NT2/D1 (cell line): ENCODE measurements around the gene TLE7.

Experiments used
- SUZ12 ChIP-seq: IDR thresholded peaks from 2 replicates; pipeline ENCODE4 v1.6.1; 2011; ENCODE audit not compliant: insufficient read length, insufficient read depth; ENCODE audit errors: extremely low read depth
- YY1 ChIP-seq: IDR thresholded peaks from 2 replicates; pipeline ENCODE4 v1.6.1; 2011; ENCODE audit not compliant: insufficient read length, insufficient read depth

- TF ChIP-seq YY1 (no peak), SUZ12 (no peak)
Observed at GRCh38 chr16:71482569-71482968, 40.7 kb upstream of the TLE7 start.
